ENCODE measurements around the gene IGDCC3. TPM values are rescaled to one million over a fixed set of nuclear protein-coding genes. Genes with fewer than 3 reads are reported as not detected.

The IGDCC3 gene
- total and polyA plus RNA-seq, 2 of the 8 experiments (the other 6 are each of a cell fraction or from before 2014, with no cell fraction given): 26.8 to 45.7 TPM

GRCh38 chr15:65346856-65347598, 30.8 kb downstream of the IGDCC3 start:
- no peak overlapping the region for H3K18ac ChIP-seq (ENCODE audit: extremely low read depth, low read length)
- DNase-seq (ENCODE audit: low read depth in 1 of 2, low spot score in 2 of 2) (no peak), FAIRE-seq (no peak)
- H3K4ac ChIP-seq (replicated peaks; ENCODE audit: insufficient read length, low read depth, low read length): no peak overlapping the region
- no peak overlapping the region for H3K4me2 ChIP-seq (ENCODE audit: insufficient read depth in 1 of 2, low read depth in 2 of 2, low read length in 2 of 2)
- no peak overlapping the region for H2BK12ac ChIP-seq (ENCODE audit: low read depth, low read length)
- TF ChIP-seq CHD1 (IDR thresholded peaks at IDR 0.05; ENCODE audit: low read depth, low read length) (no peak), GABPA (IDR thresholded peaks at IDR 0.05; ENCODE audit: borderline replicate concordance, insufficient read depth, low read length) (no peak), RBBP5 (IDR thresholded peaks at IDR 0.05; ENCODE audit: borderline replicate concordance, low read depth, low read length) (no peak), BACH1 (IDR thresholded peaks at IDR 0.05; ENCODE audit: low read length) (no peak), EGR1 (IDR thresholded peaks at IDR 0.05; ENCODE audit: borderline replicate concordance, low read depth, low read length) (no peak), CBX5 (IDR thresholded peaks at IDR 0.05; ENCODE audit: low read depth, low read length) (no peak), KDM5A (IDR thresholded peaks at IDR 0.05; ENCODE audit: low read length) (no peak), CREB1 (IDR thresholded peaks at IDR 0.05) (no peak), HDAC6 (IDR thresholded peaks at IDR 0.05; ENCODE audit: low read depth, low read length) (no peak), RAD21 (IDR thresholded peaks at IDR 0.05 in 1 of 2, conservative IDR thresholded peaks at IDR 0.05 in 1 of 2; ENCODE audit: low read depth in 2 of 2, low read length in 2 of 2) (no peak), CHD2 (IDR thresholded peaks at IDR 0.05; ENCODE audit: low read length) (no peak)
- H2AFZ ChIP-seq (ENCODE audit: low read length): no peak overlapping the region
- H3K79me2 ChIP-seq (ENCODE audit: control insufficient read depth in 1 of 2, insufficient read depth in 2 of 2, low read length in 2 of 2): peaks cover 0 to 9% of the 10 kb centered on the region in 2 experiments; a peak in 1 of 4 replicates
- H3K14ac ChIP-seq (ENCODE audit: insufficient read length): no peak overlapping the region
- no peak overlapping the region for H4K8ac ChIP-seq (ENCODE audit: extremely low read depth, insufficient read depth, low read length)
- H4K20me1 ChIP-seq (replicated peaks in 1 of 2; ENCODE audit: control insufficient read depth in 1 of 2, insufficient read depth in 2 of 2, low read length in 2 of 2): peaks cover 0 to 5% of the 10 kb centered on the region in 2 experiments
- no peak overlapping the region for H2AK5ac ChIP-seq (ENCODE audit: low read depth, low read length)
- H2BK120ac ChIP-seq (replicated peaks; ENCODE audit: low read depth, low read length): no peak overlapping the region
- ChIA-PET POLR2A (ENCODE audit: partially characterized antibody) (no interaction called here), CTCF (ENCODE audit: partially characterized antibody) (interaction anchor here (1.0 to 1.8 kb wide), 6 partner anchors 11 to 54 kb away, joined by 3 to 5 read pairs (median 4); no protein-coding TSS in a partner anchor)
- H3K4me3 ChIP-seq (ENCODE audit: extremely low read depth in 1 of 4, insufficient read depth in 2 of 4, low read depth in 3 of 4, low read length in 4 of 4): no peak overlapping the region
- H3K36me3 ChIP-seq (ENCODE audit: control insufficient read depth in 2 of 4, insufficient read depth in 4 of 4, low read length in 3 of 4): no peaks in the 10 kb centered on the region
- H3K27ac ChIP-seq (ENCODE audit: low read depth, low read length): no peak overlapping the region
- no peaks in the 10 kb centered on the region for H3K27me3 ChIP-seq (replicated peaks in 1 of 4; ENCODE audit: control insufficient read depth in 3 of 4, extremely low read depth in 1 of 4, insufficient read depth in 3 of 4, low read length in 3 of 4)
- H4K5ac ChIP-seq (ENCODE audit: insufficient read length, low read depth, low read length): no peak overlapping the region
- H3K56ac ChIP-seq (replicated peaks; ENCODE audit: insufficient read length, low read depth, low read length): no peak overlapping the region
- no peaks in the 10 kb centered on the region for H3K23me2 ChIP-seq (ENCODE audit: low read depth, low read length)
- WGBS, 2 experiments (ENCODE audit: extremely low coverage in 1 of 2, insufficient coverage in 1 of 2, insufficient read length in 1 of 2, insufficient replicate concordance in 2 of 2, low coverage in 1 of 2, low lambda C conversion rate in 2 of 2, missing lambda C conversion rate in 1 of 2): 93% methylated on average over 6 of the region's 6 CpGs; no CpG with 5 or more reads in 1 of the 2 experiments
- no peaks in the 10 kb centered on the region for H3K79me1 ChIP-seq (ENCODE audit: low read depth, low read length)
- no peak overlapping the region for H2BK20ac ChIP-seq (ENCODE audit: low read length)
- no peak overlapping the region for H2BK15ac ChIP-seq (ENCODE audit: low read length)
- no peak overlapping the region for H2BK5ac ChIP-seq (ENCODE audit: low read depth, low read length)
- no peak overlapping the region for H3K9ac ChIP-seq (replicated peaks in 1 of 4; ENCODE audit: extremely low read depth in 1 of 4, low read depth in 3 of 4, low read length in 3 of 4)
- 0 out of 4 replicates have a peak, but pooled peaks cover 0 to 3% of the 10 kb centered on the region in 2 experiments for H3K9me3 ChIP-seq (ENCODE audit: insufficient read depth in 2 of 2, low read depth in 1 of 2, low read length in 1 of 2)
- H3K23ac ChIP-seq (ENCODE audit: insufficient read length): no peak overlapping the region
- 0 out of 7 replicates have a peak, but pooled peaks cover 0 to 2% (median 0%) of the 10 kb centered on the region in 4 experiments for H3K4me1 ChIP-seq (replicated peaks in 1 of 4; ENCODE audit: control insufficient read depth in 3 of 4, insufficient read depth in 4 of 4, low read length in 3 of 4)
- no peak overlapping the region for H4K91ac ChIP-seq (replicated peaks; ENCODE audit: insufficient read length, low read length)

Data from H1 (cell line).